ENCODE data around the gene RANBP17. TPM values are rescaled to one million over a fixed set of nuclear protein-coding genes. Genes with fewer than 3 reads are reported as not detected.

The RANBP17 gene
- total and polyA plus RNA-seq, 9 of the 15 experiments (the other 6 are each of a cell fraction or from before 2014, with no cell fraction given): not detected

- H3K36me3 ChIP-seq (ENCODE audit: control insufficient read depth, insufficient read depth, low read length): no peaks in the 10 kb centered on the region
- no peak within 1 kb of the TSS for H3K4me3 ChIP-seq
- H3K9me3 ChIP-seq (replicated peaks; ENCODE audit: control insufficient read depth, insufficient read depth, low read depth, low read length): no peaks in the 10 kb centered on the region
- no peak within 1 kb of the TSS for H3K9ac ChIP-seq (ENCODE audit: insufficient read depth in 1 of 2, low read depth in 2 of 2, low read length in 2 of 2)
- FAIRE-seq: no peak
- H3K9me1 ChIP-seq (ENCODE audit: control insufficient read depth, insufficient read depth, low read length): no peaks in the 10 kb centered on the region
- H4K20me1 ChIP-seq (replicated peaks; ENCODE audit: control insufficient read depth, insufficient read depth, low read length): no peaks in the 10 kb centered on the region
- POLR2A ChIA-PET: no interaction called here
- BruUV-seq (replicated peaks): no TSS peak
- H3K27ac ChIP-seq (ENCODE audit: extremely low read depth, low read depth, low read length): no peak within 1 kb of the TSS
- TF ChIP-seq ZNF232 (CRISPR knock-in tag; IDR thresholded peaks at IDR 0.05) (no peak), HSF4 (CRISPR knock-in tag; IDR thresholded peaks at IDR 0.05; ENCODE audit: borderline replicate concordance) (no peak), DACH1 (IDR thresholded peaks at IDR 0.05; ENCODE audit: partially characterized antibody) (no peak), ZNF583 (CRISPR knock-in tag; IDR thresholded peaks at IDR 0.05) (no peak), ZNF324 (CRISPR knock-in tag; IDR thresholded peaks at IDR 0.05) (no peak), GTF2A2 (tag; IDR thresholded peaks at IDR 0.05) (no peak), EP400 (IDR thresholded peaks at IDR 0.05) (no peak), CAMTA2 (CRISPR knock-in tag; conservative IDR thresholded peaks at IDR 0.05) (no peak), ZNF76 (CRISPR knock-in tag; IDR thresholded peaks at IDR 0.05; ENCODE audit: borderline replicate concordance) (no peak), ZNF586 (CRISPR knock-in tag; conservative IDR thresholded peaks at IDR 0.05) (no peak), ARID1B (IDR thresholded peaks at IDR 0.05) (no peak), TOE1 (IDR thresholded peaks at IDR 0.05; ENCODE audit: borderline replicate concordance) (no peak), TOE1 (CRISPR knock-in tag; IDR thresholded peaks at IDR 0.05; ENCODE audit: borderline replicate concordance, low read depth) (no peak), SAFB (IDR thresholded peaks at IDR 0.05; ENCODE audit: borderline replicate concordance, low read depth, low read length) (no peak)
- no peak within 1 kb of the TSS for H2AFZ ChIP-seq (ENCODE audit: low read depth, low read length)
- WGBS (ENCODE audit: insufficient coverage, low coverage, missing lambda C conversion rate): 57% methylated on average over 38 of the region's 73 CpGs
- CTCF ChIA-PET (ENCODE audit: low intra/inter-chr PET ratio): no interaction called here
- H3K27me3 ChIP-seq (ENCODE audit: control insufficient read depth in 2 of 2, insufficient read depth in 2 of 2, low read length in 2 of 2): peaks cover 0 to 33% of the 10 kb centered on the region in 2 experiments; a peak in 2 of 5 replicates
- no peak for ATAC-seq
- peaks cover 0 to 4% of the 10 kb centered on the region in 2 experiments; a peak in 1 of 5 replicates for H3K4me1 ChIP-seq (replicated peaks in 1 of 2; ENCODE audit: control insufficient read depth in 2 of 2, insufficient read depth in 2 of 2, low read length in 2 of 2)
- H3K4me2 ChIP-seq (ENCODE audit: insufficient read depth, low read length): no peak within 1 kb of the TSS
- H3K79me2 ChIP-seq (ENCODE audit: control insufficient read depth, insufficient read depth, low read length): no peaks in the 10 kb centered on the region
- in situ Hi-C loops (cut with MboI): no loop called here
- intact Hi-C loops (cut with micrococcal nuclease): no loop called here
- no peak for DNase-seq (ENCODE audit: extremely low read depth in 1 of 4, low spot score in 3 of 4)
Observed at GRCh38 chr5:171308453-171309275, 446.8 kb downstream of the RANBP17 start, which contains the start of gene TLX3. TLX3 (plus strand) TSS chr5:171309248; CDS start chr5:171309366, 118 bp downstream.

All from K562 (cell line).